Caco-2 (cell line): ENCODE results near the gene TMEM101. TPM values are rescaled to one million over a fixed set of nuclear protein-coding genes. Genes with fewer than 3 reads are reported as not detected.
A peak's percentile ranks its signal among the peaks of the same experiment; 100 is the strongest.

Experiments used
- Bru-seq: library from RNA; stranded (reverse); fragments of 400-500 nt; gene quantifications from one replicate; lab custom pipeline; 2021; lab: Mats Ljungman, UMichigan
- BruChase-seq, 2 experiments: library from RNA; stranded (reverse); fragments of 400-500 nt; gene quantifications; one replicate each; lab custom pipeline; 2021; lab: Mats Ljungman, UMichigan
- BruUV-seq: library from RNA; stranded (reverse); fragments of 400-500 nt; replicated peaks from 2 replicates; lab custom pipeline; 2021; lab: Mats Ljungman, UMichigan
- CTCF ChIA-PET: fragments of 300-600 bp; sonication (Branson Sonifier 250); formaldehyde crosslinking; loops from one replicate; lab custom pipeline; 2022; ENCODE audit warnings: antibody characterized with exemption; lab: Charles Lee
- POLR2A ChIA-PET: fragments of 300-600 bp; sonication (Branson Sonifier 250); formaldehyde crosslinking; loops from one replicate; lab custom pipeline; 2022; ENCODE audit warnings: antibody characterized with exemption; lab: Charles Lee
- DNase-seq, 2 experiments: peaks; one replicate each; pipeline versions ENCODE4 v3.0.0 to v3.0.0-alpha.2; 2020 to 2022
- H3K27me3 ChIP-seq: replicated peaks from 2 replicates; pipeline ENCODE4 v1.6.0; 2011; ENCODE audit warnings: low read length; ENCODE audit not compliant: control insufficient read depth, insufficient read depth
- H3K36me3 ChIP-seq: 2 replicates; pipeline ENCODE4 v1.5.1; 2011; ENCODE audit warnings: low read length; ENCODE audit not compliant: control insufficient read depth, insufficient read depth
- H3K4me1 ChIP-seq: fragments of 250-450 bp; sonication (Bioruptor Pico); 2 replicates; pipeline ENCODE4 v1.5.1; 2020; ENCODE audit warnings: mild to moderate bottlenecking
- H3K4me3 ChIP-seq: 2 replicates; pipeline ENCODE4 v1.5.1; 2011; ENCODE audit warnings: low read depth, mild to moderate bottlenecking, control low read depth, low read length
- H3K9me3 ChIP-seq: fragments of 250-450 bp; sonication (Bioruptor Pico); 2 replicates; pipeline ENCODE4 v1.5.1; 2020; ENCODE audit warnings: mild to moderate bottlenecking, moderate library complexity
- H3K27ac Mint-ChIP-seq: one replicate; pipeline ENCODE4 v1.8.0; 2022; ENCODE audit warnings: mixed read lengths; ENCODE audit not compliant: unreplicated experiment
- H3K27me3 Mint-ChIP-seq: one replicate; pipeline ENCODE4 v1.8.0; 2022; ENCODE audit warnings: mixed read lengths; ENCODE audit not compliant: insufficient read depth, unreplicated experiment
- H3K36me3 Mint-ChIP-seq: one replicate; pipeline ENCODE4 v1.8.0; 2022; ENCODE audit warnings: mild to moderate bottlenecking, mixed read lengths; ENCODE audit not compliant: insufficient read depth, unreplicated experiment
- H3K4me1 Mint-ChIP-seq: one replicate; pipeline ENCODE4 v1.8.0; 2022; ENCODE audit warnings: low read depth, mixed read lengths; ENCODE audit not compliant: unreplicated experiment
- H3K4me3 Mint-ChIP-seq: one replicate; pipeline ENCODE4 v1.8.0; 2022; ENCODE audit warnings: mild to moderate bottlenecking, moderate library complexity, mixed read lengths; ENCODE audit not compliant: unreplicated experiment
- H3K9me3 Mint-ChIP-seq: one replicate; pipeline ENCODE4 v1.8.0; 2022; ENCODE audit warnings: mixed read lengths; ENCODE audit not compliant: unreplicated experiment
- intact Hi-C: fragments of 100-400 bp; cut with micrococcal nuclease; formaldehyde crosslinking; loops from one replicate; pipeline ENCODE4 v1.10.0; 2022; ENCODE audit not compliant: unreplicated experiment
- long read RNA-seq: library from polyadenylated mRNA; stranded (forward); transcript quantifications from one replicate; pipeline ENCODE4 v2.0.0, GENCODE V29; 2022
- total RNA-seq: library from RNA; stranded (reverse); gene quantifications from 2 replicates; pipeline ENCODE4 v1.2.3, GENCODE V29; 2022
- TF ChIP-seq, protein P1 (sequence below), 2 experiments: fragments of 200-600 bp in 1 of 2; IDR thresholded peaks; 1 replicate in 1 of 2; 2 replicates in 1 of 2; pipeline versions ENCODE4 v1.5.1 to v1.8.0; 2011 to 2022; ENCODE audit warnings: antibody characterized with exemption in 1 of 2, control low read depth in 1 of 2, inconsistent platforms in 1 of 2, low read depth in 1 of 2, low read length in 1 of 2, mild to moderate bottlenecking in 1 of 2, moderate library complexity in 1 of 2; ENCODE audit not compliant: insufficient read depth in 1 of 2, severe bottlenecking in 1 of 2, unreplicated experiment in 1 of 2

Gene TMEM101
- total RNA-seq (41.7 and 43.5 TPM in 2 replicates), Bru-seq, nascent RNA (percentile 64 among the genes with signal in this experiment), BruChase-seq, experiment 1, labeled RNA remaining after a 2-hour chase (percentile 70 among the genes with signal in this experiment), BruChase-seq, experiment 2, labeled RNA remaining after a 6-hour chase (percentile 78 among the genes with signal in this experiment)
- long read RNA-seq, transcript TMEM101-201 (4 exons, 1,536 nt) = major isoform, 80 of 89 reads
- long read RNA-seq, partial matches to known transcripts = 1 of 89 reads
- long read RNA-seq, other reads (novel, unspliced or antisense) = 6 of 89 reads

DNA sequence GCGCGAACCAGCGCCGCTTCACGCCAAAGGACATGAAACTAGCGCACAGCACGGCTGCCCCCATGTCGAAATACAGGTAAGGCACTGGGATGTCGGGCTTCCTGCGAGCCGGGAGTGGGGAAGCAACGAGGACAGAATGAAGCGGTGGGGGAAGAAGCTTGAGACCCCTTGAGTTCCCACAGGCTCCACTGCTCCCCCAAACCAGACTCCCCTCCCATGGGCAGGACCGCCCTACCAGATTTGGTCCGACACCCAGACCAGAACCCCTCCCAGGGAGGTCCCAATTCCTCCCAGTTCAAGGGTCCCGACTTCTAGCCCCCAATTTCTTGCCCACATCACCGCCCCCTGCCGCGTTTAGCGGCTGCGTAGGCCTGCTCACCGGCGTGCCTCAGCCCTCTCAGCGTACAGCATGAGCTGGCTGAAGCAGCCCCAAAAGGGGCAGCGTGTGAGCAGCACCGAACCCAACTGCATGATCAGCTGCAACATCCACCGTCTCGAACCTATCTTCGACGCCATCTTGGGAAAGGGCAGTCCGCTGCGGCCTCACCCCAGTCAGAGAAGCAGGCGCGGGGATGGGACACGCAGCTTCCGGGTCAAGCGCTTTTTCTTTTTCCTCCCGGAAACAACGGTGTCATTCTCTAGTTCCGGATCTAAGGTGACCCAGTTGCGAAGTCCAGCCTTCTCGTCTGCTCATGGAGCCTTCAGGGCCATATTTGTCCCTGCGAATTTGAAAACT is at the start of gene TMEM101:
Gene TMEM101, minus strand, starts transcription at position 527 of the 736 bp plus-strand sequence. Its CDS starts 11 bp downstream, at position 516.
- Histone ChIP-seq H3K4me1 (no peaks in the 10 kb centered on the region), H3K4me3 (peak within 1 kb of the TSS; percentile 78), H3K9me3 (no peaks in the 10 kb centered on the region), H3K27me3 (no peaks in the 10 kb centered on the region), H3K36me3 (0 out of 2 replicates have a peak, but pooled peaks cover 2% of the 10 kb centered on the region)
- peak within 1 kb of the TSS; percentile 97 for H3K4me3 Mint-ChIP-seq
- POLR2A ChIA-PET = interaction anchor here (0.6 to 1.1 kb wide), 3 partner anchors 51 to 172 kb away, joined by 3 read pairs; partner anchors contain the start of genes HDAC5, LSM12 and TMUB2
- TF ChIP-seq, protein P1, sequence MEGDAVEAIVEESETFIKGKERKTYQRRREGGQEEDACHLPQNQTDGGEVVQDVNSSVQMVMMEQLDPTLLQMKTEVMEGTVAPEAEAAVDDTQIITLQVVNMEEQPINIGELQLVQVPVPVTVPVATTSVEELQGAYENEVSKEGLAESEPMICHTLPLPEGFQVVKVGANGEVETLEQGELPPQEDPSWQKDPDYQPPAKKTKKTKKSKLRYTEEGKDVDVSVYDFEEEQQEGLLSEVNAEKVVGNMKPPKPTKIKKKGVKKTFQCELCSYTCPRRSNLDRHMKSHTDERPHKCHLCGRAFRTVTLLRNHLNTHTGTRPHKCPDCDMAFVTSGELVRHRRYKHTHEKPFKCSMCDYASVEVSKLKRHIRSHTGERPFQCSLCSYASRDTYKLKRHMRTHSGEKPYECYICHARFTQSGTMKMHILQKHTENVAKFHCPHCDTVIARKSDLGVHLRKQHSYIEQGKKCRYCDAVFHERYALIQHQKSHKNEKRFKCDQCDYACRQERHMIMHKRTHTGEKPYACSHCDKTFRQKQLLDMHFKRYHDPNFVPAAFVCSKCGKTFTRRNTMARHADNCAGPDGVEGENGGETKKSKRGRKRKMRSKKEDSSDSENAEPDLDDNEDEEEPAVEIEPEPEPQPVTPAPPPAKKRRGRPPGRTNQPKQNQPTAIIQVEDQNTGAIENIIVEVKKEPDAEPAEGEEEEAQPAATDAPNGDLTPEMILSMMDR (IDR thresholded peaks at IDR 0.05; ENCODE audit: insufficient read depth in 1 of 2, low read depth in 1 of 2, low read length in 1 of 2, severe bottlenecking in 1 of 2, unreplicated experiment in 1 of 2) = no peak
- TSS peak; percentile 37 for BruUV-seq
- DNase-seq = peak; percentile 93 to 94
- CTCF ChIA-PET = interaction anchor here (0.6 to 0.8 kb wide), 2 partner anchors 8 to 154 kb away, joined by 3 read pairs; no protein-coding TSS in a partner anchor
- no peaks in the 10 kb centered on the region for H3K27me3 Mint-ChIP-seq
- intact Hi-C loops = no loop called here
- peaks cover 9% of the 10 kb centered on the region for H3K36me3 Mint-ChIP-seq
- no peaks in the 10 kb centered on the region for H3K9me3 Mint-ChIP-seq
- peak within 1 kb of the TSS; percentile 97 for H3K27ac Mint-ChIP-seq
- H3K4me1 Mint-ChIP-seq = no peaks in the 10 kb centered on the region

DNA sequence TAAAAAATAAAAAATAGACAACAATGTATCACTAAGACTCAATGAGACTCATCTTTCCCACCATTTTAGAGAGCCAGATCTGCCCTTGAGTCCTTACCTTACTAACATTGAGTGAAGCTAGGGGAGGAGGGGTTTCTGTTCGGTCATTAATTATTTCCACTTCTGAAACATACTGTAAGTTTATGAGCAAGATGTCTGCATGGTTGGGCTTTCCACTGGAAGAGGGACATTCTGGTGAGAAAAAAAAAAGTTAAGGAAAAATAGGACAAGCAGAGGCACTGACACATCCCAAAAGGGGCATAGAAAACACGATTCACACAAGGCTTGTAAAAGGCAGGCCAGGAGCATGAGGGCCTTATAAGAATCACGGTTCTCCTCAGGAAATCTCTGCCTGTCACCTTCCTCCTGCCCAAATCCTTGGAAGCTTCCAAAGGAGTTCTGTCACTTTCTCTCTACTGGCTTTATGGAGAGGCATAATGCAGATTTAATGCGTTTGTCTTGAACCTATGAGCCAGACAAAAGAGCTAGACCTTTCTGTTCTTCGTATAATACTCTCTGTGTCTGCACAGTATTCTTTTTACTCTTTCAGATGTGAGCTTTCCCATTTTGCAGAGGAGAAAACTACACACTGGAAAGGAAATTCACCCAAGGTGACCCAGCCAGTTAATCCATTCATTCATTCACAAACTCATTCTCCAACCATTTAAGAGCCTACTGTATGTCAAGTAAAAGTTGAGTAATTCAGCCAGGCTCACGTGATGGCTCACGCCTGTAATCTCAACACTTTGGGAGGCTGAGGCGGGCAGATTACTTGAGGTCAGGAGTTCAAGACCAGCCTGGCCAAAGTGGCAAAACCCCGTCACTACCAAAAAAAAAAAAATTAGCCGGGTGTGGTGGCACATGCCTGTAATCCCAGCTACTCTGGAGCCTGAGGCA is 49.2 kb upstream of the TMEM101 start:
- peaks cover 76% of the 10 kb centered on the region for H3K36me3 Mint-ChIP-seq
- no peaks in the 10 kb centered on the region; the same call in none of the 2 replicates for H3K36me3 ChIP-seq
- no peaks in the 10 kb centered on the region for H3K9me3 Mint-ChIP-seq
- intact Hi-C loops = no loop called here
- DNase-seq = no peak
- no peaks in the 10 kb centered on the region for H3K27me3 Mint-ChIP-seq
- ChIA-PET POLR2A (no interaction called here), CTCF (no interaction called here)
- no TSS peak for BruUV-seq
- no peaks in the 10 kb centered on the region for H3K4me1 Mint-ChIP-seq
- no peak overlapping the region for H3K27ac Mint-ChIP-seq
- H3K4me1 ChIP-seq = peaks cover 9% of the 10 kb centered on the region
- no peak overlapping the region for H3K4me3 Mint-ChIP-seq
- H3K9me3 ChIP-seq = no peaks in the 10 kb centered on the region
- H3K27me3 ChIP-seq = no peaks in the 10 kb centered on the region
- no peak overlapping the region for H3K4me3 ChIP-seq
- TF ChIP-seq, protein P1 (IDR thresholded peaks at IDR 0.05; ENCODE audit: insufficient read depth in 1 of 2, low read depth in 1 of 2, low read length in 1 of 2, severe bottlenecking in 1 of 2, unreplicated experiment in 1 of 2) = no peak
